Hepatic stellate cell (primary cell): Measurements from ENCODE around the gene C3orf22.

Source experiments
- DNase-seq: peaks from one replicate; pipeline ENCODE4 v3.0.0; 2011; ENCODE audit warnings: low spot score

Gene C3orf22

DNA sequence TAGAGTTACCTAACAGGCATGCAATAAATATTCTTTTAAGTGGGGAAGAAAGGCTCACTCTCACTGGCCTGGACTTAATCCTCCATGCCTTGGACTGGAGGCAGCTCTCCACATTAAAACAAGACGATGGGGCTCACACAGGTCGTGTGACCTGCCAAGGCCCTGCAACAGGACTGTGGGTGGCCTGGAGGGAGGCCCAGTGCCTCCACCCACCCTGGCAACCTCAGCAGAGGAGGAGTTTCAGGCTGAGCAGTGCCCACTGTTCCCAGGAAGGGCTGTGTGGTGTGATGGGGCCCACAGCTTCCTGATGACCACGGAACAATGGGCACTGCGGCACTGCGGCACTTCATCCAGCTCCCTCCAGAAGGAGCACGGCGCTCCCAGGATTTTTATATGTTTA lies 46.7 kb downstream of the C3orf22 start:
- no peak for DNase-seq

DNA sequence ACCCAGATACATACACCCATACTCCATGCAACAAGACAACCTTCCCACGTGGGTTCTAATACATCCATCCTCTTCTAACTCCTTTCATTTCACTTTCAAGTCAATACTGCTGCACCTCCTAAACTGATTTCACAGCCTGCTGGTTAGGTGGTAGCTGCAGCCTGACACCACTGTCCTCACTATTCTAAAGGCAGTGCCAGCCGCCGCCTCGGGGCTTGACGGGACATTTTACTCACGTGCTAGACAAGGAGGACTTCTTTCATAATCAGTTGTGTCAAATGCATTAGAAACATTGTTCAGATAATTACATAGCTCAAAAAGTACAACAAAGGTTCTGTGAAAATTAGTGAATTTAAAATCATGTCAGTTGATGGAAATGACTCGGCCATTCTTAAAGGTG lies 47.4 kb downstream of the C3orf22 start:
- DNase-seq, result no peak

DNA sequence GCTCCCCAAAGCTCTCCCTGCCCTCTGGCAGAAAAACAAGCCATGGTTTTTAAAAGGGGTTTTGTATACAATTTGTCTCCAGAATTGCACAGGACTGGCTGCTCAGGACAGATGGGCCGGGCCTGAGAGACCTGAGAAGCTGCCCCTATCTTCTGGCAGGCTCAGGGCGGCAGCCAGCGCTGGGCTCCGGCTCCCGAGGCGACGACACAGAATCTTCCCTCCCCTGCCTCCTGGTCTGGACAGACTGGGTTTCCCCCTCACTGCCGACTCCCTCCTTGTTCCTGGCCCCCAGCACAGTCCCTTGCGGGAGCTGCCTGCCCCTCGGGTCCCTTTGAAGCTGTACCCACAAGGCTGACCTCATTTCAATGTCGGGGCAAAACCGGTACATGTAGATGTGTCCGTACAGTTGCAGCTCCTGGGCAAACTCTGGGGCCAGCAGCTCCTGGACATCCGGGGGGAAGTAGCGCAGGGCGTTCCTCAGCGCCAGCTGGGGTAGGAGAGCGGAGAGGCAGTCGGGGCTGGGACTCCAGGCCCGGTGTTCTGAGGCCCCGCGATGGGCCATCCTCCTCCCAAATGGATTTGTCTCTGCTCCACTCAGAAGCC lies 48.3 kb downstream of the C3orf22 start:
- DNase-seq, result no peak

DNA sequence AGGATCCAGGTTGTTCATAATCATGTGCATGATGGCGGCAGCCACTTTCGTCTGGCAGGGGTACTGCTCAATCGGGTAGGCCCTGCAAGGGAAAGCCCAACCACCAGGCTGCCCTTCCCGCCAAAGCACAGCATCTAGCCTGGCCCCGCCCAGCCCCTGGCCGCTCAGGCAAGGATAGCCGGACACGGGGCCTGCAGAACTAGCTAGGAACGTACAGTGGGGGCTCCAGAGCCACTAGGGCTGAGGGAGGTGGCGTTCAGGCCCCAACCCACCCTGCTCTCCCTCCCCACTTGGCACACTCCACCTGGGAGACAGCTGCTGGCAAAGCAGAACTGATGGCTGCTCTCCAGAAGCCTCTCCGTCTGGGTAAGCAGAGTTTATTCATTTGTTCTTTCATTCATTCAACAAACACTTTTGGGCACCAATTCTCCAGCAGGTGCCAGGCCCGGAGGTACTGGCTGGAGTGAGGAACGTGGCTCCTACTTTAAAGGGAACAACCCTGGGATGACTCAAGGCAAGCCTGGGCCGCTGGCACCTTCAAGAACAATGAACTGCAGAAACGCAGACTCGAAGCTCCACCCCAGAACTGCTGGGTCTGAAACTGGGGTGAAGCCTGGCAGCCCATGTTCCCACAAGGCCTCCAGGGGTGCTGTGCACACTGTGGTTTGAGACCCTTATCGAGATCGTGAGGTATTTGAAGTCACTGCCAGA lies 49.0 kb downstream of the C3orf22 start:
- no peak for DNase-seq

DNA sequence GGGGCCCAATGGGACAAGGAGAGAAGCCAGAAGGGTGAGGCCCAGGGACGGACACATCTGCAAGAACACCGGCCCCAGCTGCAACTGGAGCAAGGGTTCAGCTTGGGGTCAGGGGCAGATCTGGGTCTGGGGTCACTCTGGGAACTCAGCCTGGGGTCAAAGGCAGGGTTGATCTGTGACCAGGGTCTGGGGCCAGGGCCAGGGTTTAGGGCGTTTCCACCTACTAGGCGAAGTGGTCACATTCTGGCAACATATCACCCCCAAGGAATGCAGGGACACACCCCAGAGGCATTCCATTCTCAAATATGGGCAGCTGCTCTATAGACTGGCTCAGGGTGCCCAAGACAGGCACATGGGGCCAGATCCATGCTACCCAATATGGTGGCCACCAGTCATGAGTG lies 50.2 kb downstream of the C3orf22 start:
- DNase-seq, result peak; percentile 35

DNA sequence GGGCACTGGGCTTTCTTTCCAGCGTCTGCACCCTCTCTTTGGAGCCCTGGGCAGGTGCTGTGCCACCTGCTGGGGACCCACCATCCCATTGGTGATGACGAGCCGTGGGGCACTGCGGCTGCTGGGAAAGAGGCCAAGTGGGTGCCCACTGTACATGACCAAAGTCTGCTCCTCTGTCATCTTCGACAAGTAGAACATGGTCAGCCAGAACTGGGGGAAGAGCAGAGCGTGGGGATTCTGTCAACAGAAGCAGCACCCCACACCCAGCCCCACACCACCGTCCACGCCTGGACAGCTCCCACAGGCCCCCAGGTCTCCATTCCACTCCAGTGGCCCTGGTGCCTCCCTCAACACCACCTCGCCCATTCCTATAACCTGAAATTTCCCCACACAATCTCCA lies 50.8 kb downstream of the C3orf22 start:
- DNase-seq, result no peak

DNA sequence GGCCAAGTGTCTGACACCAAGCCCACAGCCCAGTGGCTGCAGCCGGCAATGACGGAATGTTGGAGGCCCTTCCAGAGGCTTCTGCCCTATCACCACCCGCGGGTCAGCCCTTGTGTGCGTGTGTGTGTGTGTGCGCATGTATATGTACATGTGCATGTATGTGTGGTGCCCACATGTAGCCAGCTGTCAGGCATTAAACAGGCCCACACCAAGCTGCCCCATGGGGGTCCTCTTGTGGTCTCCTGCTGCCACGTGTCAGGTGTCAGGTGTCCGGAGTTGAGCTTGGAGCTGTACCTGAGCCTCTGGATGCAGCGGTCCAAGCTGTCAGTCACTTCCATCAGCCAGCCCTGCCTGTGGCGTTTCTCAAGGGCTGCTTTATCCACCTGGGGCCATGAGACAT lies 55.0 kb downstream of the C3orf22 start:
- DNase-seq, result no peak

DNA sequence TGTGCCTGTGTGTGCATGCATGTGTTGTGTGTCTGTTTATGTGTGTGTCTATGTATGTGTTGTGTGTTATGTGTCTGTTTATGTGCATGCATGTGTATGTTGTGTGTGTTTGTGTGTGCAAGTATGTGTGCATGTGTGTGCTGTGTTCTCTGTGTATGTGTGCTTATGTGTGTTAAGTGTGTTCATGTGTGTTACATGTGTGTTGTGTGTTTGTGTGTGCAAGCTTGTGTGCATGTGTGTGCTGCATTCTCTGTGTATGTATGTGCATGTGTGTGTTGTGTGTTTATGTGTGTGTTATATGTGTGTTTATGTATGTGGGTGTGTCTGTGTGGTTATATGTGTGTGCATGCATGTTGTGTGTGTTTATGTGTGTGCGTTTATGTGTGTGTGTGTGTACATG lies 56.1 kb downstream of the C3orf22 start:
- no peak for DNase-seq

DNA sequence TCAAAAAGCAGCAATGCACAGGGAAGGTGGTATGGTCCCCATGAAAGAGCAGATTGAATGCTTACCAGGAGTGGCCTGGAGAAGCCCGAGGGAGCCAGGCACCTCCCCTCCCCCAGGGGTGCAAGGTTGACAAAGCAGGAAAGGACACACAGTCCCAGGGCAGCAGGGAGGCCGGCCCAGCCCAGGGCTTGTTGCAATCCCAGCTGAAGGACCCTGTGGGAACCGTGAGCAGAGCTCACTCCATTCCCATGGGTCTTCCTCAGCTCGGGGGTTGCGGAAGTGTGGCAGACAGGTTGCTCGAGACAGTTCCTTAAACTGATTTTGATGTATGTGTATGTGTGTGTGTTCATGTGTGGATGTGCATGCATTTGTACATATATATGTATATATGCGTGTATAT lies 57.0 kb downstream of the C3orf22 start:
- DNase-seq, result no peak

DNA sequence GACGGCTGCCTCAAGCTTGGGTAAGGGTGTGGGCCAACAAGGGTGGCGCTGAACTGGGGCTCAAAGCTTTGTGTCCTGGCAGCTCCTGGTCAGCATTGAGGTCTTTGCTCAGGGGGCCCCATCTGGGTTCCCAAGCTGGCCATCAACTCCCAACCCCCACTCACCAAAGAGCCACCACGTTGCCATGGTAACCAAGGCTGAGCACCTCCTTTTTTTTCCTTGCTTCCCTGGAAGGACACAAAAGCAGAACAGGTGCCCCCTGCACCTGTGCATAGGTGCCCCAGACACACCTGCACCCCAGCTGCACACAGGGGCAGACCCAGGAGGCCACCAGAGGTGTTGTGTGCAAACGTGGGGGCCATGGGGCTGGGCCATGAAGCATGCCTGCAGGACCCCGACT lies 57.7 kb downstream of the C3orf22 start:
- no peak for DNase-seq

DNA sequence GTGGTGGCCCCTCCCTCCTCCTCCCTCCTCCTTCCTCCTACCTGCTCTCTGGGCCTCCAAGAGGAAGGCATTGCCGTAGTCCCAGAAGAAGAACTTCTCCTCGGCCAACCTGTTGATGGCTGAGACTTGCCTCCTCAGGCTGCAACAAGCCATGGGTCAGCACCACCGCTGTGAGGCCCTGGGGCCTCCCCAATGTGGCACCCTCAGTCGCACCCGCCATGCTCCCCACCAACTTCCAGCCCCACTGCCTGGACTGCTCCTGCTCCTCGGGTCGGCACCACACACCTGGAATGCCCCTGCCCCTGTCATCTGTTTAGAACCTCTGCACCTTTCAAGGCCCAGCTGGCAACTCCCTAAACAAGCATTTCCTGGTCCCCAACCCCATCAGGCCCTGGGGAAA lies 58.7 kb downstream of the C3orf22 start:
- no peak for DNase-seq
